Measurements from ENCODE around the gene FBXL17. TPM values are rescaled to one million over a fixed set of nuclear protein-coding genes. Genes with fewer than 3 reads are reported as not detected.

The FBXL17 gene
- total RNA-seq, 2 donors from 2014 or later = 14.1 to 22.8 TPM

GRCh38 chr5:108344103-108344822 is 37.6 kb downstream of the FBXL17 start:
- Histone ChIP-seq H3K9ac (ENCODE audit: low read depth in 2 of 2, low read length in 2 of 2) (no peak overlapping the region), H3K4me1 (no peaks in the 10 kb centered on the region), H3K27ac (peak overlapping the region; percentile 47), H3K9me3 (no peaks in the 10 kb centered on the region), H3K27me3 (no peaks in the 10 kb centered on the region), H3K4me3 (no peak overlapping the region), H3K36me3 (no peaks in the 10 kb centered on the region)
- TF ChIP-seq, protein P1, sequence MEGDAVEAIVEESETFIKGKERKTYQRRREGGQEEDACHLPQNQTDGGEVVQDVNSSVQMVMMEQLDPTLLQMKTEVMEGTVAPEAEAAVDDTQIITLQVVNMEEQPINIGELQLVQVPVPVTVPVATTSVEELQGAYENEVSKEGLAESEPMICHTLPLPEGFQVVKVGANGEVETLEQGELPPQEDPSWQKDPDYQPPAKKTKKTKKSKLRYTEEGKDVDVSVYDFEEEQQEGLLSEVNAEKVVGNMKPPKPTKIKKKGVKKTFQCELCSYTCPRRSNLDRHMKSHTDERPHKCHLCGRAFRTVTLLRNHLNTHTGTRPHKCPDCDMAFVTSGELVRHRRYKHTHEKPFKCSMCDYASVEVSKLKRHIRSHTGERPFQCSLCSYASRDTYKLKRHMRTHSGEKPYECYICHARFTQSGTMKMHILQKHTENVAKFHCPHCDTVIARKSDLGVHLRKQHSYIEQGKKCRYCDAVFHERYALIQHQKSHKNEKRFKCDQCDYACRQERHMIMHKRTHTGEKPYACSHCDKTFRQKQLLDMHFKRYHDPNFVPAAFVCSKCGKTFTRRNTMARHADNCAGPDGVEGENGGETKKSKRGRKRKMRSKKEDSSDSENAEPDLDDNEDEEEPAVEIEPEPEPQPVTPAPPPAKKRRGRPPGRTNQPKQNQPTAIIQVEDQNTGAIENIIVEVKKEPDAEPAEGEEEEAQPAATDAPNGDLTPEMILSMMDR (IDR thresholded peaks at IDR 0.05) = no peak
- intact Hi-C loops (cut with DNase I) = loop anchor here (5.0 kb wide), 1 partner anchor 82 kb away; no protein-coding TSS in a partner anchor
- no peak for DNase-seq

- no peaks in the 10 kb centered on the region for H3K27me3 ChIP-seq
These were observed 40.0 kb downstream of the FBXL17 start for GRCh38 chr5:108341866-108342265.

DNA sequence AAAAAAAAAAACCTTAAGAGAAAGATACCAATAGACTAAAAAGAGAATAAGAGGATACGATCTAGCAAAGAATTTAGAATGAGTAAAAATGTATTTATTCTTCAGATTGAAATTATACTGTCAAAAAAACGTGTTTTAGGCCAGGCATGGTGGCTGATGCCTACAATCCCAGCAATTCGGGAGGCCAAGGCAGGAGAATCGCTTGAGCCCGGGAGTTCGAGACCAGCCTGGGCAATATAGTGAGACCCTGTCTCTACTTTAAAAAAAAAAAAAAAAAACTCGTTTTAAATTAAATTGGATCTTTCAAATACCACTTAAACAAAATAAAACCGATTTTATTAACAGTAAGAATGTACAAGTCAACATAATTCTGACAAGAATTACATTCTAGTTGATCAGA is 41.8 kb downstream of the FBXL17 start:
- Histone ChIP-seq H3K4me1 (no peaks in the 10 kb centered on the region), H3K4me3 (no peak overlapping the region), H3K36me3 (no peaks in the 10 kb centered on the region), H3K9me3 (no peaks in the 10 kb centered on the region), H3K27me3 (no peaks in the 10 kb centered on the region), H3K27ac (no peak overlapping the region), H3K9ac (ENCODE audit: low read depth in 2 of 2, low read length in 2 of 2) (no peak overlapping the region)
- no peak for DNase-seq
- intact Hi-C loops (cut with DNase I) = loop anchor here (5.0 kb wide), 1 partner anchor 78 kb away; no protein-coding TSS in a partner anchor
- TF ChIP-seq, protein P1 (IDR thresholded peaks at IDR 0.05) = no peak

More at GRCh38 chr5:108341866-108342265, 40.0 kb downstream of the FBXL17 start:
- Histone ChIP-seq H3K9ac (ENCODE audit: low read depth in 2 of 2, low read length in 2 of 2) (no peak overlapping the region), H3K9me3 (no peaks in the 10 kb centered on the region), H3K4me3 (no peak overlapping the region), H3K27ac (no peak overlapping the region), H3K36me3 (no peaks in the 10 kb centered on the region), H3K4me1 (no peaks in the 10 kb centered on the region)
- intact Hi-C loops (cut with DNase I) = loop anchor here (5.0 kb wide), 1 partner anchor 80 kb away; no protein-coding TSS in a partner anchor
- TF ChIP-seq, protein P1 (IDR thresholded peaks at IDR 0.05) = no peak
- no peak for DNase-seq

- no peaks in the 10 kb centered on the region for H3K36me3 ChIP-seq
- no peak for DNase-seq
- no peaks in the 10 kb centered on the region for H3K9me3 ChIP-seq
- intact Hi-C loops (cut with DNase I) = no loop called here
- H3K4me1 ChIP-seq = no peaks in the 10 kb centered on the region
- H3K4me3 ChIP-seq = no peak overlapping the region
- no peak overlapping the region for H3K9ac ChIP-seq (ENCODE audit: low read depth in 2 of 2, low read length in 2 of 2)
- TF ChIP-seq, protein P1 (IDR thresholded peaks at IDR 0.05) = no peak
- no peak overlapping the region for H3K27ac ChIP-seq
- H3K27me3 ChIP-seq = no peaks in the 10 kb centered on the region
These were observed 42.7 kb downstream of the FBXL17 start for GRCh38 chr5:108339220-108339619.

DNA sequence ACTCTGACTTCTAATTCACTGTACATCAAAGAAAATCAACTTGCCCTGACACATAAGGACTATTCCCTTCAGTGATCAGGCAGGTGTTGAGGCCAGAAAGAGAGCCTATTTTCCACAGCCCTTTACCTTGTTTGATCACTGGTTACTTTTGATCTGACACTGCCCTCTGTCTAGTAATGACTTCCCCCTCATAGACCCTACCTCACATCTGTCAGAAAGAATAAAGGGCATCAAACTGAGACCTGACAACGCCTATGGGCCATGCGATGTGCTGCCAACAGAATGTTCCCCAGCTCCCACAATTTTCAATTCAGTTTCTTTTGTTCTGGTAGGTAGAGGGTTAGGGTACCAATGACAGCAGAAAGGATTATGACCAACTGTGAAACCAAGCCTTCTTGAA is 47.7 kb downstream of the FBXL17 start:
- Histone ChIP-seq H3K4me3 (no peak overlapping the region), H3K9me3 (no peaks in the 10 kb centered on the region), H3K27me3 (no peaks in the 10 kb centered on the region), H3K4me1 (no peaks in the 10 kb centered on the region), H3K36me3 (no peaks in the 10 kb centered on the region), H3K9ac (ENCODE audit: low read depth in 2 of 2, low read length in 2 of 2) (no peak overlapping the region), H3K27ac (no peak overlapping the region)
- DNase-seq = no peak
- TF ChIP-seq, protein P1 (IDR thresholded peaks at IDR 0.05) = no peak
- intact Hi-C loops (cut with DNase I) = no loop called here
